B cell (primary cell): ENCODE results near the gene KCNJ10. TPM values are rescaled to one million over a fixed set of nuclear protein-coding genes. Genes with fewer than 3 reads are reported as not detected.

Experiments used
- ATAC-seq: fragments of 200-7000 bp; cut with Tn5 transposase; one replicate; pipeline ENCODE4 v1.10.0; 2021; ENCODE audit warnings: low read depth, mild to moderate bottlenecking, moderate number of reproducible peaks, moderate library complexity
- CTCF ChIA-PET: fragments of 350-600 bp; sonication (Branson Sonifier 250); formaldehyde crosslinking; loops from one replicate; lab custom pipeline; 2021; ENCODE audit warnings: antibody characterized with exemption, inconsistent platforms; lab: Charles Lee
- POLR2A ChIA-PET: fragments of 350-600 bp; sonication (Branson Sonifier 250); formaldehyde crosslinking; loops from one replicate; lab custom pipeline; 2021; ENCODE audit warnings: antibody characterized with exemption; lab: Charles Lee
- DNase-seq: peaks from one replicate; pipeline ENCODE4 v3.0.0; 2013
- H2AFZ ChIP-seq: 2 replicates; pipeline ENCODE4 v1.6.1; 2012; ENCODE audit warnings: mild to moderate bottlenecking, low read depth, low read length; ENCODE audit not compliant: insufficient read depth, poor library complexity, severe bottlenecking
- H3K27ac ChIP-seq, 2 donors: 1 replicate in 1 of 2; 2 replicates in 1 of 2; pipeline ENCODE4 v1.5.1; 2012 to 2013; ENCODE audit warnings: low read length in 2 of 2, mild to moderate bottlenecking in 2 of 2, moderate library complexity in 1 of 2
- H3K27me3 ChIP-seq, 4 experiments: fragments of 200-600 bp in 1 of 4; sonication (generic) in 1 of 4; replicated peaks in 1 of 4; 1 replicate in 2 of 4; 2 replicates in 2 of 4; pipeline versions ENCODE4 v1.6.1 to v1.7.0; 2013 to 2016; ENCODE audit warnings: low read length in 3 of 4, mild to moderate bottlenecking in 2 of 4, mixed read lengths in 1 of 4, moderate library complexity in 1 of 4; ENCODE audit not compliant: insufficient read depth in 4 of 4, control insufficient read depth in 3 of 4; ENCODE audit errors: control extremely low read depth in 1 of 4
- H3K36me3 ChIP-seq, 2 experiments: replicated peaks in 1 of 2; 1 replicate in 1 of 2; 2 replicates in 1 of 2; pipeline versions ENCODE4 v1.6.1 to v1.7.1; 2013; ENCODE audit warnings: low read length in 1 of 2; ENCODE audit not compliant: insufficient read depth in 2 of 2, control insufficient read depth in 1 of 2; ENCODE audit errors: control extremely low read depth in 1 of 2, extremely low read depth in 1 of 2
- H3K4me1 ChIP-seq, 2 donors: fragments of 200-600 bp in 1 of 2; sonication (generic) in 1 of 2; 1 replicate in 1 of 2; 2 replicates in 1 of 2; pipeline versions ENCODE4 v1.5.1 to v1.6.1; 2013 to 2017; ENCODE audit warnings: low read length in 2 of 2; ENCODE audit not compliant: control insufficient read depth in 2 of 2, insufficient read depth in 2 of 2
- H3K4me2 ChIP-seq: replicated peaks from 2 replicates; pipeline ENCODE3; 2012; ENCODE audit warnings: mild to moderate bottlenecking, low read depth, low read length; ENCODE audit not compliant: poor library complexity, severe bottlenecking
- H3K4me3 ChIP-seq, 5 experiments: fragments of 200-600 bp in 1 of 5; sonication (generic) in 1 of 5; 1 replicate in 3 of 5; 2 replicates in 2 of 5; pipeline versions ENCODE4 v1.5.1 to v1.7.0; 2011 to 2016; ENCODE audit warnings: low read length in 4 of 5, mild to moderate bottlenecking in 4 of 5, low read depth in 2 of 5, control low read depth in 1 of 5, moderate library complexity in 1 of 5; ENCODE audit not compliant: insufficient read depth in 1 of 5; ENCODE audit errors: control extremely low read depth in 1 of 5, extremely low read depth in 1 of 5
- H3K79me2 ChIP-seq: fragments of 200-600 bp; sonication (generic); one replicate; pipeline ENCODE4 v1.6.0; 2016; ENCODE audit warnings: low read length; ENCODE audit not compliant: control insufficient read depth, insufficient read depth
- H3K9ac ChIP-seq: fragments of 200-600 bp; sonication (generic); 2 replicates; pipeline ENCODE4 v1.6.1; 2017; ENCODE audit warnings: mild to moderate bottlenecking, low read length, moderate library complexity
- H3K9me3 ChIP-seq, 3 donors: one replicate each; pipeline versions ENCODE4 v1.6.1 to v1.7.1; 2013; ENCODE audit warnings: low read length in 2 of 3; ENCODE audit not compliant: control insufficient read depth in 2 of 3, insufficient read depth in 1 of 3; ENCODE audit errors: control extremely low read depth in 1 of 3
- H4K20me1 ChIP-seq: 2 replicates; pipeline ENCODE4 v1.6.0; 2012; ENCODE audit warnings: mild to moderate bottlenecking, low read length; ENCODE audit not compliant: insufficient read depth, control insufficient read depth, poor library complexity, severe bottlenecking
- H3K27ac Mint-ChIP-seq: one replicate; pipeline ENCODE4 v1.8.0; 2021; ENCODE audit warnings: mixed read lengths
- H3K27me3 Mint-ChIP-seq: one replicate; pipeline ENCODE4 v1.8.0; 2021; ENCODE audit warnings: mixed read lengths
- H3K4me1 Mint-ChIP-seq: one replicate; pipeline ENCODE4 v1.8.0; 2021; ENCODE audit warnings: mixed read lengths
- H3K4me3 Mint-ChIP-seq: one replicate; pipeline ENCODE4 v1.8.0; 2021; ENCODE audit warnings: mixed read lengths
- H3K9me3 Mint-ChIP-seq: one replicate; pipeline ENCODE4 v1.8.0; 2022; ENCODE audit warnings: mixed read lengths; ENCODE audit not compliant: insufficient read depth
- EZH2 ChIP-seq: IDR thresholded peaks from 2 replicates; pipeline ENCODE4 v1.6.1; 2012; ENCODE audit warnings: borderline replicate concordance, low read depth, mild to moderate bottlenecking, moderate library complexity, low read length; ENCODE audit not compliant: insufficient read depth, poor library complexity, severe bottlenecking
- WGBS: methylation state at CpG from one replicate; pipeline ENCODE4 v1.1.5; 2013; ENCODE audit warnings: missing lambda C conversion rate; ENCODE audit not compliant: insufficient coverage; 5-methylcytosine and 5-hydroxymethylcytosine counted together
- intact Hi-C: fragments of 100-400 bp; cut with micrococcal nuclease; formaldehyde crosslinking; loops from one replicate; pipeline ENCODE4 v1.10.0; 2022
- polyA plus RNA-seq: library from polyadenylated mRNA; depleted of rRNA; stranded (reverse); fragments of >200 nt; gene quantifications from 2 replicates; pipeline ENCODE4 v1.2.3, GENCODE V29; 2012
- total RNA-seq, 2 donors: library from RNA; stranded (reverse); fragments of 120-200 nt in 1 of 2; gene quantifications; 1 replicate in 1 of 2; 2 replicates in 1 of 2; pipeline versions ENCODE4 v1.2.3 to v1.2.4, GENCODE V29; 2013 to 2022
- TF ChIP-seq, protein P1 (sequence below): fragments of 200-600 bp; IDR thresholded peaks from one replicate; pipeline ENCODE4 v1.8.0; 2022; ENCODE audit warnings: antibody characterized with exemption, mild to moderate bottlenecking

Gene KCNJ10
- total and polyA plus RNA-seq, 2 donors (not counting 1 experiment from before 2014, with no cell fraction given), result not detected

DNA sequence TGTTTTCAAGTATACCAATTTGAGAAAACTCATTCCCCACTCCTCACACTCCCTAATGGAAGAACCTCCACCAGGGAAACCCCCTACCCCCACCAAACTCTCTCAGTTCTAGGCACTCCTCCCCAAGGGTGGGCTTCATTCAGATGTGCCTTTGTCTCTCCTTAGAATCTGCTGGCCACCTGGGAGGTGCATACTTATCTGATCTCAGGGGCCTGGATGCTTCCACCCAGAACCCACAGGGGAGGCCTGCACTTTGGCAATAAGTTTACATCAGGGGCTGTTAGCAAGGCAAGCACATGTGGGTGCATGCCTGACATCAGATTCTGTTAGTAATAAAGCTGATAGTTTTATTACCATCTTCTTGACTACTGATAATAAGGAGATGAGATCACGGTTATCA, 83.4 kb downstream of the KCNJ10 start:
- no peak overlapping the region for H3K4me3 Mint-ChIP-seq

DNA sequence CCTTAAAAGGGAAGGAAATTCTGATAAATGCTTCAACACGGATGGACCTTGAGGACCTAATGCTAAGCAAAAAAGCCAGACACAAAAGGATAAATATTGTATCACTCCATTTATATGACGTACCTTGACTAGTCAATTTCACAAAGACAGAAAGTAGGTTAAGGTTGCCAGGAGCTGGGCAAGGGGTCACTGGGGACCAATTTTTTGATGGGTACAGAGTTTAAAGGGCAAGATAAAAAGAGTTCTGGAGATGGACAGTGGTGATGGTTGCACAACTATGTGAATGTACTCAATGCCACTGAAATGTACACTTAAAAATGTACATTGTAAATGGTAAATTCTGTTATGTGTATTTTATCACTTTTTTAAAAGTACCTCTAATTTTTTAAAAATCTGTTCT, 83.9 kb downstream of the KCNJ10 start:
- H3K27ac ChIP-seq, result no peak overlapping the region
- H3K4me1 Mint-ChIP-seq, result no peaks in the 10 kb centered on the region
- no peak overlapping the region for H3K4me3 Mint-ChIP-seq
- DNase-seq (no peak), ATAC-seq (no peak)
- H3K79me2 ChIP-seq, result no peaks in the 10 kb centered on the region
- ChIA-PET CTCF (no interaction called here), POLR2A (no interaction called here)
- H3K36me3 ChIP-seq, result no peaks in the 10 kb centered on the region
- no peaks in the 10 kb centered on the region for H4K20me1 ChIP-seq
- H2AFZ ChIP-seq, result no peak overlapping the region
- H3K27me3 Mint-ChIP-seq, result peaks cover 41% of the 10 kb centered on the region
- H3K9me3 ChIP-seq, result peaks cover 0 to 3% (median 0%) of the 10 kb centered on the region in 3 donors
- intact Hi-C loops, result no loop called here
- H3K4me3 ChIP-seq, result no peak overlapping the region
- no peak overlapping the region for H3K27ac Mint-ChIP-seq
- H3K4me2 ChIP-seq, result no peak overlapping the region
- H3K4me1 ChIP-seq, result no peaks in the 10 kb centered on the region
- no peak overlapping the region for H3K9ac ChIP-seq
- H3K9me3 Mint-ChIP-seq, result no peaks in the 10 kb centered on the region
- H3K27me3 ChIP-seq, result peaks cover 0 to 31% (median 6%) of the 10 kb centered on the region in 4 experiments
- TF ChIP-seq, protein P1, sequence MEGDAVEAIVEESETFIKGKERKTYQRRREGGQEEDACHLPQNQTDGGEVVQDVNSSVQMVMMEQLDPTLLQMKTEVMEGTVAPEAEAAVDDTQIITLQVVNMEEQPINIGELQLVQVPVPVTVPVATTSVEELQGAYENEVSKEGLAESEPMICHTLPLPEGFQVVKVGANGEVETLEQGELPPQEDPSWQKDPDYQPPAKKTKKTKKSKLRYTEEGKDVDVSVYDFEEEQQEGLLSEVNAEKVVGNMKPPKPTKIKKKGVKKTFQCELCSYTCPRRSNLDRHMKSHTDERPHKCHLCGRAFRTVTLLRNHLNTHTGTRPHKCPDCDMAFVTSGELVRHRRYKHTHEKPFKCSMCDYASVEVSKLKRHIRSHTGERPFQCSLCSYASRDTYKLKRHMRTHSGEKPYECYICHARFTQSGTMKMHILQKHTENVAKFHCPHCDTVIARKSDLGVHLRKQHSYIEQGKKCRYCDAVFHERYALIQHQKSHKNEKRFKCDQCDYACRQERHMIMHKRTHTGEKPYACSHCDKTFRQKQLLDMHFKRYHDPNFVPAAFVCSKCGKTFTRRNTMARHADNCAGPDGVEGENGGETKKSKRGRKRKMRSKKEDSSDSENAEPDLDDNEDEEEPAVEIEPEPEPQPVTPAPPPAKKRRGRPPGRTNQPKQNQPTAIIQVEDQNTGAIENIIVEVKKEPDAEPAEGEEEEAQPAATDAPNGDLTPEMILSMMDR, result no peak
- TF ChIP-seq EZH2, result no peak
- WGBS, result no CpG with 5 or more reads among the region's 2 CpGs

More for the DNA sequence above, 83.4 kb downstream of the KCNJ10 start:
- WGBS, result no CpG with 5 or more reads among the region's 1 CpG
- Mint-ChIP-seq H3K9me3 (no peaks in the 10 kb centered on the region), H3K27ac (no peak overlapping the region), H3K27me3 (peaks cover 44% of the 10 kb centered on the region), H3K4me1 (peaks cover 3% of the 10 kb centered on the region)
- Histone ChIP-seq H3K9me3 (peaks cover 0 to 2% (median 0%) of the 10 kb centered on the region in 3 donors), H3K4me3 (no peak overlapping the region), H3K27me3 (peaks cover 0 to 27% (median 6%) of the 10 kb centered on the region in 4 experiments), H3K27ac (no peak overlapping the region), H4K20me1 (no peaks in the 10 kb centered on the region), H2AFZ (no peak overlapping the region), H3K79me2 (no peaks in the 10 kb centered on the region), H3K4me2 (no peak overlapping the region), H3K36me3 (no peaks in the 10 kb centered on the region), H3K9ac (no peak overlapping the region), H3K4me1 (no peaks in the 10 kb centered on the region)
- no peak for ATAC-seq
- intact Hi-C loops, result no loop called here
- DNase-seq, result no peak
- POLR2A ChIA-PET, result no interaction called here
- TF ChIP-seq EZH2, result no peak
- TF ChIP-seq, protein P1, result no peak
- CTCF ChIA-PET, result no interaction called here
